GM18868 (cell line): ENCODE measurements around the gene VAMP8.
A peak's percentile ranks its signal among the peaks of the same experiment; 100 is the strongest.
"Not testable (repeated sequence)": the region's sequence is repeated elsewhere in the genome, so short reads cannot be mapped to it uniquely, and the experiment has no call there.

Source experiments
- ATAC-seq: cut with Tn5 transposase; IDR thresholded peaks from one replicate; pipeline ENCODE4 v1.9.1; 2021; ENCODE audit warnings: mild to moderate bottlenecking, moderate library complexity; ENCODE audit not compliant: unreplicated experiment

Gene VAMP8

GRCh38 chr2:85615413-85615728 lies 38.0 kb downstream of the VAMP8 start:
- no peak for ATAC-seq

GRCh38 chr2:85617723-85618122 lies 40.3 kb downstream of the VAMP8 start:
- not testable (repeated sequence) for ATAC-seq

GRCh38 chr2:85619617-85620016 lies 42.2 kb downstream of the VAMP8 start:
- ATAC-seq = no peak

- ATAC-seq = no peak
Measured at GRCh38 chr2:85621338-85621737, 44.0 kb downstream of the VAMP8 start.

GRCh38 chr2:85623991-85624390 lies 46.6 kb downstream of the VAMP8 start:
- ATAC-seq = no peak

- ATAC-seq = peak; percentile 74
Measured at GRCh38 chr2:85628658-85629057, 51.3 kb downstream of the VAMP8 start.

GRCh38 chr2:85631316-85631715 lies 53.9 kb downstream of the VAMP8 start:
- ATAC-seq = no peak
